ENCODE data around the gene SLC8A1.

SLC8A1 gene

DNA sequence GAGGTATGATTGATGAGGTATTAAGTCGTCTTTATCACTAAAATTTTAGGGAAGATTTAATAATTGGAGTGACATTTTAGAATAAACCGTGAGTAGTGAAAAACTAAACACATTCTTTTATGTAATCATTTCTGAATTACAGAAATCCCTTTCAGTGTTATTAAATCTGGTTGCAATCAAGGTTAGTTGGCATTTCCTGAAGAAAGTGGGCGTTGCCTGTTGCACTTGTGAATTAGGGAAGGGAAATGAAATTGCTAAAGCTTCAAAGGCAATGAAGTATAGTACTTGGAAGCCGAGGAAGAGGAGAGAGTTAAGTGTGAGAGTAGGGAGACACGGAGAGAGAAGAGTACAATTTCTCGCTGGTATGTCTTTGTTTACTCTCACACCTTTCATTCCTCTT is 274.5 kb downstream of the SLC8A1 start:
- no peak overlapping the region for H3K27ac ChIP-seq (ENCODE audit: low read length)

DNA sequence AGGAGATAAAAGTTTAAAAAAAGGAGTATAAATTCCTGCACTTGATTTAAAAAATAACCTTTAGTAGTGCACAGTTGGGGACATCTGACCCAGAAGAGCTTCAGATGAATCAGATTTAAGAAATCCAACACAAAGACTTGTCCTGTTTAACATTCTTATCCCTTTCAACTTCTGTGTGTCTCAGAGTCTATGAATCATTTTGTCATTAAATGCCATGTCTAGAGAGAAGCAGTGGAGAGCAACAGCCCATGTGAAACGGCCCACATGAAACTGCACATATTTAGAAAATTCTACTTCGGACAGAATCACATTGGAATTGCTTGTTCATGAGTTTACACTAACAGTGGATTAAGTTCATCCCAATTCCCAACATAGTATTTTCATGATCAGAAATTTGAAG is 278.6 kb downstream of the SLC8A1 start:
- no peaks in the 10 kb centered on the region for H3K27me3 ChIP-seq (ENCODE audit: insufficient read depth, low read length, poor library complexity)
- H3K79me2 ChIP-seq (ENCODE audit: insufficient read depth, low read length) = no peaks in the 10 kb centered on the region
- no peak for TF ChIP-seq EZH2 (IDR thresholded peaks at IDR 0.05; ENCODE audit: borderline replicate concordance, low read depth, low read length, severe bottlenecking)
- TF ChIP-seq, protein P1, sequence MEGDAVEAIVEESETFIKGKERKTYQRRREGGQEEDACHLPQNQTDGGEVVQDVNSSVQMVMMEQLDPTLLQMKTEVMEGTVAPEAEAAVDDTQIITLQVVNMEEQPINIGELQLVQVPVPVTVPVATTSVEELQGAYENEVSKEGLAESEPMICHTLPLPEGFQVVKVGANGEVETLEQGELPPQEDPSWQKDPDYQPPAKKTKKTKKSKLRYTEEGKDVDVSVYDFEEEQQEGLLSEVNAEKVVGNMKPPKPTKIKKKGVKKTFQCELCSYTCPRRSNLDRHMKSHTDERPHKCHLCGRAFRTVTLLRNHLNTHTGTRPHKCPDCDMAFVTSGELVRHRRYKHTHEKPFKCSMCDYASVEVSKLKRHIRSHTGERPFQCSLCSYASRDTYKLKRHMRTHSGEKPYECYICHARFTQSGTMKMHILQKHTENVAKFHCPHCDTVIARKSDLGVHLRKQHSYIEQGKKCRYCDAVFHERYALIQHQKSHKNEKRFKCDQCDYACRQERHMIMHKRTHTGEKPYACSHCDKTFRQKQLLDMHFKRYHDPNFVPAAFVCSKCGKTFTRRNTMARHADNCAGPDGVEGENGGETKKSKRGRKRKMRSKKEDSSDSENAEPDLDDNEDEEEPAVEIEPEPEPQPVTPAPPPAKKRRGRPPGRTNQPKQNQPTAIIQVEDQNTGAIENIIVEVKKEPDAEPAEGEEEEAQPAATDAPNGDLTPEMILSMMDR (IDR thresholded peaks at IDR 0.05; ENCODE audit: borderline replicate concordance, extremely low read depth, low read length, poor library complexity, severe bottlenecking) = no peak
- H3K9me3 ChIP-seq (ENCODE audit: insufficient read depth, low read length, severe bottlenecking) = no peaks in the 10 kb centered on the region
- peaks cover 4% of the 10 kb centered on the region for H3K4me1 ChIP-seq (ENCODE audit: insufficient read depth, low read length)
- H3K9ac ChIP-seq (ENCODE audit: low read depth, low read length) = no peak overlapping the region
- H3K4me2 ChIP-seq (ENCODE audit: insufficient read depth, low read length) = no peak overlapping the region
- H3K27ac ChIP-seq (ENCODE audit: low read length) = no peak overlapping the region
- ATAC-seq (ENCODE audit: insufficient read depth, low read depth) = no peak
- H2AFZ ChIP-seq (ENCODE audit: low read depth, low read length) = no peak overlapping the region
- no peak for DNase-seq
- peaks cover 29% of the 10 kb centered on the region for H3K36me3 ChIP-seq (ENCODE audit: insufficient read depth, low read length)
- H3K4me3 ChIP-seq (ENCODE audit: low read depth in 1 of 2, low read length in 2 of 2) = no peak overlapping the region
- no peaks in the 10 kb centered on the region for H4K20me1 ChIP-seq (ENCODE audit: insufficient read depth, low read length)

More for the DNA sequence above, 274.5 kb downstream of the SLC8A1 start:
- no peak overlapping the region for H3K9ac ChIP-seq (ENCODE audit: low read depth, low read length)
- peaks cover 11% of the 10 kb centered on the region; the same call in 1 of the 2 replicates for H3K36me3 ChIP-seq (ENCODE audit: insufficient read depth, low read length)
- peaks cover 24% of the 10 kb centered on the region for H3K4me1 ChIP-seq (ENCODE audit: insufficient read depth, low read length)
- TF ChIP-seq, protein P1 (IDR thresholded peaks at IDR 0.05; ENCODE audit: borderline replicate concordance, extremely low read depth, low read length, poor library complexity, severe bottlenecking) = no peak
- no peak for TF ChIP-seq EZH2 (IDR thresholded peaks at IDR 0.05; ENCODE audit: borderline replicate concordance, low read depth, low read length, severe bottlenecking)
- DNase-seq (no peak), ATAC-seq (ENCODE audit: insufficient read depth, low read depth) (no peak)
- no peak overlapping the region for H2AFZ ChIP-seq (ENCODE audit: low read depth, low read length)
- H3K4me3 ChIP-seq (ENCODE audit: low read depth in 1 of 2, low read length in 2 of 2) = no peak overlapping the region
- H4K20me1 ChIP-seq (ENCODE audit: insufficient read depth, low read length) = no peaks in the 10 kb centered on the region
- no peaks in the 10 kb centered on the region for H3K9me3 ChIP-seq (ENCODE audit: insufficient read depth, low read length, severe bottlenecking)
- H3K27me3 ChIP-seq (ENCODE audit: insufficient read depth, low read length, poor library complexity) = no peaks in the 10 kb centered on the region
- H3K4me2 ChIP-seq (ENCODE audit: insufficient read depth, low read length) = no peak overlapping the region
- no peaks in the 10 kb centered on the region for H3K79me2 ChIP-seq (ENCODE audit: insufficient read depth, low read length)

DNA sequence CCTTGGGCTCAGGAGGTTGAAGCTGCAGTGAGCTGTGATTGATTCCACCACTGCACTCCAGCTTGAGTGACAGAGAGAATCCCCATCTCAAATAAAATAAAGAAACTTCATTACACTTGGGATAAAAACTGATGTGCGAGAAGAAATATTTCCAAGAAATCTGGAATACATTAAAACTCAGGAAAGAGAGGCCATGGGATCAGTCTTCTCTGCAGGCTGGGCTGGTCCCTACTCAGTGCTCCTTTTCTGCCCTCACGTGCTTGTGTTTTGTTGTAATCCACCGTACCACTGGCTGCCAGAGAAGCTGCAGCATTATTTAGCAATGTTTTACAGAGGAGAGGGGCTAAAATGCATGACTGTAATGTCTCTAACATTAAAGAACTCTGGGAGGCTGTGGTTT is 282.0 kb downstream of the SLC8A1 start:
- H3K27ac ChIP-seq (ENCODE audit: low read length) = no peak overlapping the region
- H2AFZ ChIP-seq (ENCODE audit: low read depth, low read length) = no peak overlapping the region
- DNase-seq (no peak), ATAC-seq (ENCODE audit: insufficient read depth, low read depth) (no peak)
- no peaks in the 10 kb centered on the region for H4K20me1 ChIP-seq (ENCODE audit: insufficient read depth, low read length)
- H3K27me3 ChIP-seq (ENCODE audit: insufficient read depth, low read length, poor library complexity) = no peaks in the 10 kb centered on the region
- no peak overlapping the region for H3K4me3 ChIP-seq (ENCODE audit: low read depth in 1 of 2, low read length in 2 of 2)
- H3K4me1 ChIP-seq (ENCODE audit: insufficient read depth, low read length) = no peaks in the 10 kb centered on the region
- H3K9me3 ChIP-seq (ENCODE audit: insufficient read depth, low read length, severe bottlenecking) = no peaks in the 10 kb centered on the region
- no peaks in the 10 kb centered on the region for H3K79me2 ChIP-seq (ENCODE audit: insufficient read depth, low read length)
- no peak for TF ChIP-seq EZH2 (IDR thresholded peaks at IDR 0.05; ENCODE audit: borderline replicate concordance, low read depth, low read length, severe bottlenecking)
- no peak overlapping the region for H3K9ac ChIP-seq (ENCODE audit: low read depth, low read length)
- no peak overlapping the region for H3K4me2 ChIP-seq (ENCODE audit: insufficient read depth, low read length)
- H3K36me3 ChIP-seq (ENCODE audit: insufficient read depth, low read length) = peaks cover 30% of the 10 kb centered on the region

DNA sequence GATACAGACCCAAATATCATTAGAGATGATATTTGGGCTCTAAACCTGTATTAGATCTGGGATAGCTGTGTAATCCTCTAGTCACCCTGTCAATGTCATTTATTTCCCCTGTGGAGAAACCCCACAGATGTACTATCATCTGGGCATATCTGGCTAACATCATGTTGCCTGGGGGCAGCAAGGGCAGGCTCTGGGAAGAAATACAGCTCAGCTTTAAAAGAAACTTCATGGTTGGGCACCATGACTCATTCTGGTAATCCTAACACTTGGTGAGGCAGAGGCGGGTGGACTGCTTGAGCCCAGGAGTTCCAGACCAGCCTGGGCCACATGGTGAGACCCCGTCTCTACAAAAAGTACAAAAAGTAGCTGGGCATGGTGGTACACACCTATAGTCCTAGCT is 282.5 kb downstream of the SLC8A1 start:
- DNase-seq (no peak), ATAC-seq (ENCODE audit: insufficient read depth, low read depth) (no peak)
- Histone ChIP-seq H3K4me2 (ENCODE audit: insufficient read depth, low read length) (no peak overlapping the region), H3K79me2 (ENCODE audit: insufficient read depth, low read length) (no peaks in the 10 kb centered on the region), H3K9ac (ENCODE audit: low read depth, low read length) (no peak overlapping the region), H3K27ac (ENCODE audit: low read length) (no peak overlapping the region), H3K4me3 (ENCODE audit: low read depth in 1 of 2, low read length in 2 of 2) (no peak overlapping the region), H3K9me3 (ENCODE audit: insufficient read depth, low read length, severe bottlenecking) (no peaks in the 10 kb centered on the region), H3K36me3 (ENCODE audit: insufficient read depth, low read length) (peaks cover 34% of the 10 kb centered on the region), H3K27me3 (ENCODE audit: insufficient read depth, low read length, poor library complexity) (no peaks in the 10 kb centered on the region), H2AFZ (ENCODE audit: low read depth, low read length) (no peak overlapping the region), H4K20me1 (ENCODE audit: insufficient read depth, low read length) (no peaks in the 10 kb centered on the region), H3K4me1 (ENCODE audit: insufficient read depth, low read length) (no peaks in the 10 kb centered on the region)
- TF ChIP-seq, protein P1 (IDR thresholded peaks at IDR 0.05; ENCODE audit: borderline replicate concordance, extremely low read depth, low read length, poor library complexity, severe bottlenecking) = no peak
- TF ChIP-seq EZH2 (IDR thresholded peaks at IDR 0.05; ENCODE audit: borderline replicate concordance, low read depth, low read length, severe bottlenecking) = no peak
